Erythroblast (primary cell): ENCODE measurements around the gene ADGRD1.

Source experiments
- GATA1 ChIP-seq: IDR thresholded peaks from 2 replicates; pipeline ENCODE4 v1.6.1; 2011; ENCODE audit warnings: low read depth, mild to moderate bottlenecking, control low read depth, low read length, moderate library complexity
- POLR2A ChIP-seq: IDR thresholded peaks from 2 replicates; pipeline ENCODE4 v1.6.1; 2011; ENCODE audit warnings: mild to moderate bottlenecking, low read length

DNA sequence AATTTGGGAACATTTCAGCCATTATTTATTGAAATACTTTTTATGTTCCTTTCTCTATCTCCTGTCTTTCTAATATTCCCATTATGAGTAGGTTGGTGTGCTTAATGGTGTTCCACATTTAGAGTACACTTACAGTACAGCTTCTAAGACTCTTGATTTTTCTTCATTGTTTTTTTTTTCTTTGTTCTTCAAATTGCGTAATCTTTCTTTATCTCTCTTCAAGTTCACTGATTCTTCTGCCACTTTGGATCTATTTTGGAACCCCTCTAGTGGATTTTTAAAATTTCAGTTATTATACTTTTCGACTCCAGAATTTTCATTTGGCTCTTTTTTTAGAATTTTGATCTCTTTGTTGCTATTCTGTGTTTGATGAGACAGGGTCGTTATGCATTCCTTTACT is 157.7 kb downstream of the ADGRD1 start:
- TF ChIP-seq POLR2A: no peak
- TF ChIP-seq GATA1: no peak
